Measurements from ENCODE around the gene GABRR2. TPM values are rescaled to one million over a fixed set of nuclear protein-coding genes. Genes with fewer than 3 reads are reported as not detected.

The GABRR2 gene
- total RNA-seq, result 0.43 and 0.77 TPM in 2 replicates

GRCh38 chr6:89315249-89315885, at the start of gene GABRR2:
TSS of gene GABRR2 (minus strand) at chr6:89315299. CDS start at chr6:89315165, 134 bp downstream.

GRCh38 chr6:89352278-89353117, 37.4 kb upstream of the GABRR2 start, which contains the start of gene UBE2J1:
TSS of gene UBE2J1 (minus strand) at chr6:89352722. CDS start at chr6:89352569, 153 bp downstream.

GRCh38 chr6:89217299-89217910, 97.7 kb downstream of the GABRR2 start, which contains the start of gene GABRR1:
TSS of gene GABRR1 (minus strand) at chr6:89217358. CDS start at chr6:89217322, 36 bp downstream.

Other genes starting within 250 kb of the GABRR2 start
- 63.1 and 63.2 TPM in 2 replicates for gene PNRC1, start 234.5 kb downstream of the GABRR2 start, total RNA-seq
- gene SRSF12, start 197.2 kb downstream of the GABRR2 start, total RNA-seq, result 0.17 TPM in 1 of 2 replicates, not detected in the other
- 2.4 and 3.5 TPM in 2 replicates for gene PM20D2, start 169.2 kb downstream of the GABRR2 start, total RNA-seq
- not detected in 2 replicates for gene GABRR1, start 97.9 kb downstream of the GABRR2 start, total RNA-seq
- 58.8 and 70.0 TPM in 2 replicates for gene UBE2J1, start 37.4 kb upstream of the GABRR2 start, total RNA-seq
- gene RRAGD, start 97.0 kb upstream of the GABRR2 start, total RNA-seq, result 0.43 and 0.76 TPM in 2 replicates
- 11.9 and 13.2 TPM in 2 replicates for gene ANKRD6, start 117.9 kb upstream of the GABRR2 start, total RNA-seq

All from dermis lymphatic vessel endothelial cell (primary cell).